Mucosa of gallbladder (tissue), 1 donor: Measurements from ENCODE around the gene CNOT11. TPM values are rescaled to one million over a fixed set of nuclear protein-coding genes. Genes with fewer than 3 reads are reported as not detected.
A peak's percentile ranks its signal among the peaks of the same experiment; 100 is the strongest.

ENCODE experiments used
- DNase-seq: peaks from one replicate; pipeline ENCODE4 v3.0.0-alpha.2; 2020; ENCODE audit warnings: low spot score
- total RNA-seq: library from RNA; stranded (reverse); gene quantifications from one replicate; pipeline ENCODE4 v1.2.1, GENCODE V29; 2021
- donor health status: DM: no; HTN: no; CAD: no.

The CNOT11 gene
- total RNA-seq, 1 donor from 2014 or later = 67.5 TPM

GRCh38 chr2:101278925-101279324 is 26.2 kb downstream of the CNOT11 start:
- DNase-seq = no peak

DNA sequence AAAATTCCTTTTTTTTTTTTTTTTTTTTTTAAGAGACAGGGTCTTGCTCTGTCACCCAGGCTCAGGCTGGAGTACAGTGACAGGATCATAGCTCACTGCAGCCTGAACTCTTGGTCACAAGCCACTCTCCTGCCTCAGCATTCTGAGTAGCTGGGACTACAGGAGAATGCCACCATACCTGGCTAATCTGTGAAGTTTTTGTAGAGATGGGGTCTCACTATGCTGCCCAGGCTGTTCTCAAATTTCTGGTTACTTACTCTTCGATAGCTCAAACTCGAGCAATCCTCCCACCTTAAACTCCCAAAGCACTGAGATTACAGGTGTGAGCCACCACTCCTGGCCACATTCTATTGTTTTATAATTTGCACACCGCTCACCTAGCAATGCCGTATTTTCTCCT is 28.8 kb downstream of the CNOT11 start:
- DNase-seq = no peak

GRCh38 chr2:101282980-101283379 is 30.3 kb downstream of the CNOT11 start:
- DNase-seq = no peak

DNA sequence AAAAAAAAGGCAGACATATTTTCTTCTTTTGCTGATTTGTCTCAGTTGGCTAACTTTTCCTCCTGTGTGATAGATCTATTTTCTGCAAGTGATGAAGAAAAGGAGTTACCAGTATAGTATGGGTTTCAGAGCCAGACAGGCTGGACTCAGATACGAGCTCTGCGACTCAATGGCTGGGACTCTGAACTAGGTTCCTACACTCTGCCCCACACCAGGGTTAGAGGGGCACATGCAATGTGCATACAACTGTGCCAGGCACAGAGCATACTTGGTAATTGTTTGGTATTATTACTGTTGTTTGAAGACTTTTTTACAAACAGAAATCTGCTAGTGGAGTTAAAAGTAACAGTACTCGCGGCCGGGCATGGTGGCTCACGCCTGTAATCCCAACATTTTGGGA is 34.0 kb downstream of the CNOT11 start:
- DNase-seq = no peak

- DNase-seq = no peak
These were observed 34.6 kb downstream of the CNOT11 start for GRCh38 chr2:101287303-101287702.

DNA sequence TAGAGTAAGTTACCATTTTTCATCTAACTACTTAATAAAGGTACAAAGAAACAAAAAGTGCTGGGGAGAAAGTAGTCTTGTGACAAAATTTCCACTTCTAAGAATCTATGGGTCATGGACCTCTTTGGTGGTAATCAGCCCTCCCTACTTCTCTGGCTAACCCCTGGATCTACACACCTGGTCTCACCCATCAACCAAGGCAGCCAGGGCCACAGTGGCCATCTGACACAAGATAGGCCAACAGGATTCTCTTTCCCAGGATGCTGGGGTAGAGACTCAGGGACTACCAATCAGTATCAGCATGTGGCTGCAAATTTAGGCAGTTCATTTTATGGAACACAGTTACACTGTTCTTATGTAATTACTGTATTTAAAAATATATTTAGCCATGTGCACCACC is 38.0 kb downstream of the CNOT11 start:
- no peak for DNase-seq

GRCh38 chr2:101291973-101292372 is 39.3 kb downstream of the CNOT11 start:
- no peak for DNase-seq

DNA sequence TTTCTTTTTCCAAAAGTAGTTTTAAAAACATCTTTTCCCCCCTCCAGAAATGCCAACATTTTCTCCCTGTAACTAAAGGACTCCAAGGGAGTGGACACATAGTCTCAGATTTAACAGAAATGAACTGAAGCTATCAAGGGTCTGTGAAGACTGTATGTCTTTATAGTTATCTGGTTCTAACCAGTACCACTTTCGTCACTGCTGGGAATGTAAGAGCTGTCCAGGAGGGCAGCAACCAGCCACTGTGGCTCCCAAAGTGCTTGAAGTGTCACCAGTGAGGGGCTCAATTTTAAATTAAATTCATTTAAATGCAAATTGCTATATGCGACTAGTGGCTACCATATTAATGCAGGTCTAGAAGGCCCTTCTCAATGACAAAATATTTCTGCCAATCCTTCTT is 40.9 kb downstream of the CNOT11 start:
- DNase-seq = no peak

GRCh38 chr2:101294861-101295260 is 42.2 kb downstream of the CNOT11 start:
- no peak for DNase-seq

- DNase-seq = no peak
These were observed 43.2 kb downstream of the CNOT11 start for GRCh38 chr2:101295895-101296294.

GRCh38 chr2:101296371-101296770 is 43.7 kb downstream of the CNOT11 start:
- DNase-seq = no peak

DNA sequence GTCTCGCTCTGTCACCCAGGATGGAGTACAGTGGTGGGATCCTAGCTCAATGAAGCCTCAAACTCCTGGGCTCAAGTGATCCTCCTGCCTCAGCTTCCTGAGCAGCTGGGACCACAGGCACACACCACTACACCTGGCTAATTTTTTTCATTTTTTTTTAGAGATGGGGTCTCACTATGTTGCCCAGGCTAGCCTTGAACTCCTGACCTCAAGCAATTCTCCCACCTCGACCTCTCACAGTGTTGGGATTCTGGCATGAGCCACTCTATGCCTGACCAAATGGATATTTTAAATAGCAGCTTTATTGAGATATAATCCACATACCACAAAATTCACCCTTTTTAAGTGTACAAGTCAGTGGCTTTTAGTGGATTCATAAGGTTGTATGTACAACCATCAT is 44.7 kb downstream of the CNOT11 start:
- DNase-seq = no peak

DNA sequence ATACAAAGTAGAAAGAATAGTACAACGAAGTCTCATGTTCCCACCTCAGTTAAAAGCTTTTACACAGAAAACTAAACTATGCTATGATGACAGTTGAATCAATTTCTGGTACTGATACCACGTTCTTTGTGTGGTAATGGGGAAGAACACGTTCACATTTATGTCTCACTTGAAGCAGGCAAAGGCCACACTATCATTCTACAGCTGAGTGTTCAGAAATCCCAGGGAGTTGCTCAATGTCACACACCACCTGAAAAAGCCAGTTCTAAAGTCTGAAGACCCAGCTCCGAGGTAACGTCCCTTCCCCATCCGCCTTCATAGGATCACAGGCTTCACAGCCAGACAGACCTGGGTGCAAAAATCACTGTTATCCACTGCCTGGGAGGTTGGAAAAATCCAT is 46.9 kb downstream of the CNOT11 start:
- DNase-seq = no peak

DNA sequence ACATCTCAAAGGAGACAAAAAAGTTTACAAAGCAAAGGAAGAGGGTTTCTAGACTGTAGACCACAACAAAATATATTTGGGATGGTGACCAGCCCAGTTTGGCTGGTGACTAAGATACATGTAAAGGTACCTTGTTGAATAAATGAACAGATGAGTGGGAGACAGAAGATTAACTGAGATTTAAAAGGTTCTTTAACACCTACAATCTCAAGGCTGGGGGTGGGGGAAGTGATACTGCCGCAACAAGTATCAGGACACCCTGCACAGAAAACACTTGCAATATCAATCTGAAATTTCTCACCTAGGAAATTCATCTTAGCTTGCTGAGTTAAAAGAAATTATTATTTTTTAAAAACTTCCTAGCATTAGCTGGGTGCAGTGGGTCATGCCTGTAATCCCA is 47.5 kb downstream of the CNOT11 start:
- no peak for DNase-seq

DNA sequence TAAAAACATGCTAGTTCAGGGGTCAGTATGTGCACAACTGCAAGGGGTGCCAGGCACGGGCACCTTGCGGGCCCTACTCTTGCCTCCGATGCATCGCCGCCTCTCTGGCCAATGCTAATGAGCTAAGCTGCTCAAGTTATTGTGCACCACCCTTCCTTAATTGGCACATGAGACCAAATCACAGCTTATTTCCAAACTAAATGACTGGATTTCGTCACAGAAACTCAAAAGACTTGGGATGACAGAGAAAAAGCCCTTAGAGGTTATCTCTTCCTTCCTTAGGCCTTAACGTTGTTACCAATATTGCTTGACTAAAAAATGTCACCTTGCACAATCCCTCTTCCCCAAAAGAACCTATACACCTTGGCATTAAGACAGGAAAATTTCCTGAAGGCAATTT is 48.1 kb downstream of the CNOT11 start:
- no peak for DNase-seq

DNA sequence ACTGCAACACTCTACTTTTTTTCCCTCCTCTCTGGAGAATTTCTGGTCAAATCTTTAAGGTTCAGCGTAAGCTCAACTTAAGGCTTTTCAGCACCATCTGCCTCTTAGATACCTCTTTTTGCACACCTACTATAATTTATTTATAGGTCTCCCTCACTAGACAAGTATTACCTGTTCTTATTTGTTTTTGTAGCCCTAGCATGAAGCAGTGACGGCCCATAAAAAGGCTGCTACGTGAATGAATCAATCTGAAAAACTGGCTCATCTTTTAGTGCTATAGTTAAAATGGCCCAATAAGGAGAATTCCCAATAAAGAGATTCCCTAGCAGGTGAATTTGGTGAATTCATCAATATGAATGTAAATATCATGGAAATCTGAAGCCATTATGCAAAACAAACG is 49.3 kb downstream of the CNOT11 start:
- no peak for DNase-seq

DNA sequence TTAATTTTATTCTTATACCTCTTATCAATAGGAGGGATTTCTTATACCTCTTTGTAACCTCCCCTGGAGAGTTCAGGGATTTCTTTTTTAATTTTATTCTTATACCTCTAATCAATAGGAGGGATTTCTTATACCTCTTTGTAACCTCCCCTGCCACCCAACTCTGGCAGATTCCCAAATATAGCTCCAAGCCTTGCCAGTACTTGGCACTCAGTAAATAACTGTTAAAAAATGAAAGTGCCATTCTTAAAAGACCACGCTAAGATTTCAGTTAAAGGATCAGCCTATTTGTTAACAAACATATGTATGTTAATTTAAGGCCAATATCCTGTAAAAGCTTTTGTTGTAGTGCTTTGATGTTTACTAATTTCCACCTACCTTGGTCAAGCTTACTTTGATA is 51.0 kb downstream of the CNOT11 start:
- no peak for DNase-seq

DNA sequence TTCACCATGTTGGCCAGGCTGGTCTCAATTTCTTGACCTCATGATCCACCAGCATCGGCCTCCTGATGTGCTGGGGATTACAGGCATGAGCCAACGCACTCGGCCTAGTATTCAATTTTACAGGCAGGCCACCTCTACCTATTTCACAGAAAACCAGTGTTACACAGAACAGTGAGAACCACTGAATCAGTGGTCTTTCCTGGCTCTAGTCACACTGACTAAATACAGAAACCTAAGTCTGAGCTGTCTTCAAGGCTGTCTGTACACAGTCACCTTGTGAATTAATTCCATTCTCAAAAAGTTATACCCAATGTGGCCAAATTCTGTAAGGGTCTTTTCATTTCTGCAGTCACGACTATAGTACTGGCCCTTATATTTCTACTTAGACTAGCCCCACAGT is 52.3 kb downstream of the CNOT11 start:
- DNase-seq = no peak

GRCh38 chr2:101305492-101306078 is 52.9 kb downstream of the CNOT11 start:
- DNase-seq = no peak

DNA sequence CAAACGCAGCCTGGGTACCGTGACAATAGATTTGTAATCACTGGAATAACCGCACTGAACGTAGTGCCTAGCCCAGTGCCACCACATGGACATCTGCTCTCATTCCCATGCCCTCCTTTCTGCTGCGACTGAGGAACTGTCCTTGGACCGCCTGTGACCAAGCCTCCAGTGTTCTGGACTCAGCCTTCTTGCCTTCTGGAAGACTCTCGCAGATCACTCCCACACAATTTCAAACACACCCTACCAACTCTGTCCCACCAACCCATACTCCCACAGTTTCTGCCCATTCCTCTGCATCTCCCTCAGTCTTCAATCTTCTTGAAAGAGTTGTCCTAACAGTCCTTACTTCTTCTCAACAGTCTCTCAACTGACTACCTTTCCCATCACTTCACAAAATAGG is 53.7 kb downstream of the CNOT11 start:
- no peak for DNase-seq

GRCh38 chr2:101307503-101307902 is 54.8 kb downstream of the CNOT11 start:
- DNase-seq = no peak

GRCh38 chr2:101307950-101308431 is 55.3 kb downstream of the CNOT11 start:
- peak; percentile 25 for DNase-seq

DNA sequence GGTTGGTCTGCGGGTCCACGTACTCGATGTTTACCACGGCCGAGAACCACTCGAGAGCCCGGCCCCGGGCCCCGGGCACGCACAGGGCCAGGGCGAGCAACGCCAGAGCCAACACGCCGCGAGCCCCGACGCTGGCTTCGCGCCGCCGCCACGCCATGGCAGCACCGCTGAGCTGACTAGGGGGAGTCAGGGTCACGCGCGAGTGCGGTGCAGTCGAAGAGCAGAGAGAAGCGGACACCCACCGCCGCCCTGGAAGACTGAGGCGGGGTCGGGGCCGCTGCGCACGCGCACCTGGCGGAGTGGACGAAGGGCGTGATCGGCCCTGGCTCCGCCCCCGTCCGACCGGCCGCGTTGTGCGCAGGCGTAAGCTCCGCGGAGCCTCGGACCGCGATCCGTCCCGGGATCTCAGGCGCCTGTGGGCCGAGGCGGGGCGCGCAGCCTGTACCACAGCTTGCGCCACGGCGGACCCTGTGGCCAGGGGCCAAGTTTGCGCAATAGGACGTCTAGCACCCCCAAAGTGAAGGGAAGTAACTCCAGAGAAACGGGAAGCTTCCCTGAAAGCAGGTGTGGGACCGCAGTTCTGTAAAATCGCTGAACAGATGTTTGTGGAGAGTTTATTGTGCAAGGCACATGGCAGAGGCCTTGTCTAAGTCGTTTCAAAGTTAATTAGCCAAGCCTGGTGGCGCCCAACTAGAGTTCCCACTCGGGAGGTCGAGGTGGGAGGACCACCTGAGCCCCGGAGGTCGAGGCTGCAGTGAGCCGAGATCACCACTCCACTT is 55.9 kb downstream of the CNOT11 start, which contains the start of gene RNF149:
RNF149 (minus strand) TSS at position 270 of the 779 bp plus-strand sequence; CDS start at position 157, 113 bp downstream.
- peak; percentile 94 for DNase-seq
